HEK293 (cell line): ENCODE results near the gene MYOT.
A peak's percentile ranks its signal among the peaks of the same experiment; 100 is the strongest.

Experiments used
- CTCF ChIA-PET: fragments of 350-600 bp; formaldehyde crosslinking; extraction: SDS; loops from one replicate; lab custom pipeline; 2021; ENCODE audit warnings: antibody characterized with exemption; lab: Yijun Ruan, JAX
- POLR2A ChIA-PET: fragments of 300-600 bp; formaldehyde crosslinking; extraction: SDS; loops from one replicate; lab custom pipeline; 2020; ENCODE audit warnings: antibody characterized with exemption, inconsistent platforms; lab: Yijun Ruan, JAX
- H3K27ac ChIP-seq: fragments of 200-500 bp; sonication (Bioruptor generic); 2 replicates; pipeline ENCODE4 v1.5.1; 2014; ENCODE audit warnings: low read depth, low read length, control low read depth, inconsistent platforms; ENCODE audit errors: extremely low read depth
- H3K36me3 ChIP-seq, 2 experiments: fragments of 200-500 bp in 1 of 2; sonication (Bioruptor generic) in 1 of 2; 1 replicate in 1 of 2; 2 replicates in 1 of 2; pipeline ENCODE4 v1.5.1; 2014 to 2017; ENCODE audit warnings: inconsistent platforms in 2 of 2, low read length in 2 of 2; ENCODE audit not compliant: control insufficient read depth in 2 of 2, insufficient read depth in 1 of 2
- H3K4me1 ChIP-seq: fragments of 200-500 bp; sonication (Bioruptor generic); 2 replicates; pipeline ENCODE4 v1.5.1; 2014; ENCODE audit warnings: mild to moderate bottlenecking, low read length, inconsistent platforms; ENCODE audit not compliant: control insufficient read depth, insufficient read depth
- H3K4me3 ChIP-seq: 2 replicates; pipeline ENCODE4 v1.5.1; 2011; ENCODE audit warnings: low read depth, mild to moderate bottlenecking, control low read depth, low read length, moderate library complexity
- H3K9me3 ChIP-seq: fragments of 200-500 bp; sonication (Bioruptor generic); 2 replicates; pipeline ENCODE4 v1.5.1; 2014; ENCODE audit warnings: low read depth, low read length, inconsistent platforms; ENCODE audit not compliant: control insufficient read depth, insufficient read depth
- BCL11B ChIP-seq: fragments of 450-650 bp; formaldehyde crosslinking; IDR thresholded peaks from 2 replicates; pipeline ENCODE4 v1.5.1; 2016; ENCODE audit warnings: low read depth, missing biosample characterization, missing genetic modification characterization
- GLIS1 ChIP-seq: fragments of 450-650 bp; formaldehyde crosslinking; IDR thresholded peaks from 2 replicates; pipeline ENCODE4 v1.5.1; 2016; ENCODE audit warnings: missing biosample characterization, missing genetic modification characterization
- HOXA7 ChIP-seq: sonication (generic); formaldehyde crosslinking; IDR thresholded peaks from 2 replicates; pipeline ENCODE4 v1.8.1; 2022; ENCODE audit warnings: missing genetic modification reagents, borderline replicate concordance
- PRDM1 ChIP-seq: fragments of 450-650 bp; formaldehyde crosslinking; IDR thresholded peaks from 2 replicates; pipeline ENCODE4; 2016; ENCODE audit warnings: missing biosample characterization, missing genetic modification characterization
- SALL2 ChIP-seq: fragments of 450-650 bp; formaldehyde crosslinking; IDR thresholded peaks from 2 replicates; pipeline ENCODE4 v1.5.0; 2017; ENCODE audit warnings: missing biosample characterization, mild to moderate bottlenecking, missing genetic modification characterization, borderline replicate concordance
- SETDB1 ChIP-seq: IDR thresholded peaks from one replicate; pipeline ENCODE4 v1.6.1; 2017; ENCODE audit warnings: mild to moderate bottlenecking, low read length, moderate library complexity, mixed read lengths; ENCODE audit not compliant: insufficient read length
- WT1 ChIP-seq: fragments of 450-650 bp; formaldehyde crosslinking; IDR thresholded peaks from 2 replicates; pipeline ENCODE4 v1.5.1; 2016; ENCODE audit warnings: missing biosample characterization, missing genetic modification characterization
- ZBTB17 ChIP-seq: fragments of 450-650 bp; formaldehyde crosslinking; IDR thresholded peaks from 2 replicates; pipeline ENCODE4 v1.5.1; 2016; ENCODE audit warnings: missing biosample characterization, missing genetic modification characterization
- ZBTB48 ChIP-seq: fragments of 450-650 bp; formaldehyde crosslinking; IDR thresholded peaks from 2 replicates; pipeline ENCODE4 v1.5.1; 2016; ENCODE audit warnings: missing biosample characterization, missing genetic modification characterization
- ZEB2 ChIP-seq: fragments of 450-650 bp; formaldehyde crosslinking; IDR thresholded peaks from 2 replicates; pipeline ENCODE4 v1.5.1; 2016; ENCODE audit warnings: missing biosample characterization, missing genetic modification characterization
- ZFP3 ChIP-seq: fragments of 450-650 bp; formaldehyde crosslinking; IDR thresholded peaks from 2 replicates; pipeline ENCODE4 v1.5.1; 2016; ENCODE audit warnings: low read depth, missing biosample characterization, missing genetic modification characterization
- ZNF114 ChIP-seq: fragments of 450-650 bp; formaldehyde crosslinking; IDR thresholded peaks from 2 replicates; pipeline ENCODE4 v1.5.0; 2017; ENCODE audit warnings: missing biosample characterization, missing genetic modification characterization
- ZNF175 ChIP-seq: fragments of 450-650 bp; formaldehyde crosslinking; IDR thresholded peaks from 2 replicates; pipeline ENCODE4 v1.5.1; 2016; ENCODE audit warnings: missing biosample characterization, missing genetic modification characterization
- ZNF19 ChIP-seq: fragments of 450-650 bp; formaldehyde crosslinking; IDR thresholded peaks from 2 replicates; pipeline ENCODE4; 2016; ENCODE audit warnings: missing biosample characterization, missing genetic modification characterization, low read depth
- ZNF335 ChIP-seq: fragments of 450-650 bp; formaldehyde crosslinking; conservative IDR thresholded peaks from 2 replicates; pipeline ENCODE4 v1.5.1; 2016; ENCODE audit warnings: missing biosample characterization, missing genetic modification characterization
- ZNF37A ChIP-seq: fragments of 450-650 bp; IDR thresholded peaks from 2 replicates; pipeline ENCODE4 v1.5.1; 2018; ENCODE audit warnings: missing biosample characterization, missing genetic modification characterization
- ZNF391 ChIP-seq: fragments of 450-650 bp; formaldehyde crosslinking; IDR thresholded peaks from 2 replicates; pipeline ENCODE4 v1.5.1; 2016; ENCODE audit warnings: low read depth, missing biosample characterization, missing genetic modification characterization, borderline replicate concordance
- ZNF501 ChIP-seq: fragments of 450-650 bp; formaldehyde crosslinking; IDR thresholded peaks from 2 replicates; pipeline ENCODE4 v1.5.1; 2016; ENCODE audit warnings: missing biosample characterization, missing genetic modification characterization
- ZNF521 ChIP-seq: fragments of 450-650 bp; formaldehyde crosslinking; IDR thresholded peaks from 2 replicates; pipeline ENCODE4 v1.5.1; 2017; ENCODE audit warnings: missing biosample characterization, mild to moderate bottlenecking, missing genetic modification characterization
- ZNF529 ChIP-seq: fragments of 450-650 bp; formaldehyde crosslinking; IDR thresholded peaks from 2 replicates; pipeline ENCODE4 v1.5.1; 2017; ENCODE audit warnings: missing genetic modification characterization, missing biosample characterization; ENCODE audit not compliant: insufficient replicate concordance
- ZNF580 ChIP-seq: fragments of 450-650 bp; formaldehyde crosslinking; IDR thresholded peaks from 2 replicates; pipeline ENCODE4 v1.5.1; 2016; ENCODE audit warnings: missing biosample characterization, missing genetic modification characterization
- ZNF629 ChIP-seq: fragments of 450-650 bp; formaldehyde crosslinking; IDR thresholded peaks from 2 replicates; pipeline ENCODE4 v1.5.1; 2017; ENCODE audit warnings: missing biosample characterization, missing genetic modification characterization
- ZNF677 ChIP-seq: fragments of 450-650 bp; IDR thresholded peaks from 2 replicates; pipeline ENCODE4 v1.5.0; 2018; ENCODE audit warnings: missing biosample characterization, mild to moderate bottlenecking, missing genetic modification characterization, moderate library complexity
- ZNF747 ChIP-seq: fragments of 450-650 bp; formaldehyde crosslinking; IDR thresholded peaks from 2 replicates; pipeline ENCODE4 v1.5.1; 2016; ENCODE audit warnings: missing biosample characterization, missing genetic modification characterization
- ZNF768 ChIP-seq: fragments of 450-650 bp; formaldehyde crosslinking; IDR thresholded peaks from 2 replicates; pipeline ENCODE4 v1.5.1; 2018; ENCODE audit warnings: missing biosample characterization, mild to moderate bottlenecking, missing genetic modification characterization
- TF ChIP-seq, protein P1 (sequence below): fragments of 450-650 bp; formaldehyde crosslinking; IDR thresholded peaks from 2 replicates; pipeline ENCODE4 v1.5.0; 2017; ENCODE audit warnings: missing biosample characterization, missing genetic modification characterization, borderline replicate concordance
- TF ChIP-seq, protein P2 (sequence below): fragments of 450-650 bp; formaldehyde crosslinking; IDR thresholded peaks from 2 replicates; pipeline ENCODE4 v1.5.1; 2017; ENCODE audit warnings: missing biosample characterization, missing genetic modification characterization
- TF ChIP-seq, protein P3 (sequence below): fragments of 450-650 bp; formaldehyde crosslinking; IDR thresholded peaks from 2 replicates; pipeline ENCODE4 v1.5.1; 2016; ENCODE audit warnings: missing biosample characterization, missing genetic modification characterization
- TF ChIP-seq, protein P4 (sequence below): fragments of 450-650 bp; formaldehyde crosslinking; IDR thresholded peaks from 2 replicates; pipeline ENCODE4 v1.5.1; 2017; ENCODE audit warnings: missing biosample characterization, missing genetic modification characterization

MYOT gene

DNA sequence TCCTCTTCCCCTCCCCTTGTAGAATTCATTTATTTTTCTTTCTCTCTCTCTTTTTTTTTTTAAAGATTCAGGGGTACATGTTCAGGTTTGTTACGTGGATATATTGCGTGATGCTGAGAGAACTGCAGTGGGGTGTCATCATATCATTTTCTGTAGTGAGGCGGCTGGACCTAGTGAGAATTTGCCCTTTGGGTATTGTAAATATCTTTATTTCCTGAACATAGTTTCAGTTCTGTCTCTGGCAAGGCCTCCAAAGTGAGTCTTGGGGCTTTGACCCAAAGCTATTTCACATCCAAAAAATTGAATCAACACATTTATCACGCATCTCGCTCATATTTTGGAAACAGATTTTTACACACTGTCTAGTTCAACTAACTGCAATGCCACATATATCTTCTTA, 25.4 kb upstream of the MYOT start:
- Histone ChIP-seq H3K9me3 (no peaks in the 10 kb centered on the region), H3K27ac (no peak overlapping the region), H3K4me3 (no peak overlapping the region), H3K4me1 (peaks cover 15% of the 10 kb centered on the region), H3K36me3 (peaks cover 0 to 4% of the 10 kb centered on the region in 2 experiments; a peak in 1 of 3 replicates)
- CTCF ChIA-PET, result interaction anchor here (1.6 kb wide), 1 partner anchor 64 kb away, joined by 11 read pairs; no protein-coding TSS in a partner anchor
- POLR2A ChIA-PET, result no interaction called here
- TF ChIP-seq ZBTB48 (tag by site-specific recombination), result no peak
- no peak for TF ChIP-seq HOXA7 (CRISPR knock-in tag)
- no peak for TF ChIP-seq BCL11B (tag by site-specific recombination)
- TF ChIP-seq ZNF391 (tag by site-specific recombination), result no peak
- TF ChIP-seq ZNF677 (tag by site-specific recombination), result no peak
- TF ChIP-seq, protein P1, sequence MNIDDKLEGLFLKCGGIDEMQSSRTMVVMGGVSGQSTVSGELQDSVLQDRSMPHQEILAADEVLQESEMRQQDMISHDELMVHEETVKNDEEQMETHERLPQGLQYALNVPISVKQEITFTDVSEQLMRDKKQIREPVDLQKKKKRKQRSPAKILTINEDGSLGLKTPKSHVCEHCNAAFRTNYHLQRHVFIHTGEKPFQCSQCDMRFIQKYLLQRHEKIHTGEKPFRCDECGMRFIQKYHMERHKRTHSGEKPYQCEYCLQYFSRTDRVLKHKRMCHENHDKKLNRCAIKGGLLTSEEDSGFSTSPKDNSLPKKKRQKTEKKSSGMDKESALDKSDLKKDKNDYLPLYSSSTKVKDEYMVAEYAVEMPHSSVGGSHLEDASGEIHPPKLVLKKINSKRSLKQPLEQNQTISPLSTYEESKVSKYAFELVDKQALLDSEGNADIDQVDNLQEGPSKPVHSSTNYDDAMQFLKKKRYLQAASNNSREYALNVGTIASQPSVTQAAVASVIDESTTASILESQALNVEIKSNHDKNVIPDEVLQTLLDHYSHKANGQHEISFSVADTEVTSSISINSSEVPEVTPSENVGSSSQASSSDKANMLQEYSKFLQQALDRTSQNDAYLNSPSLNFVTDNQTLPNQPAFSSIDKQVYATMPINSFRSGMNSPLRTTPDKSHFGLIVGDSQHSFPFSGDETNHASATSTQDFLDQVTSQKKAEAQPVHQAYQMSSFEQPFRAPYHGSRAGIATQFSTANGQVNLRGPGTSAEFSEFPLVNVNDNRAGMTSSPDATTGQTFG (tag by site-specific recombination), result no peak
- TF ChIP-seq ZNF175 (tag by site-specific recombination), result no peak
- no peak for TF ChIP-seq ZNF114 (tag by site-specific recombination)
- no peak for TF ChIP-seq SETDB1
- TF ChIP-seq PRDM1 (tag by site-specific recombination), result no peak
- TF ChIP-seq, protein P2, sequence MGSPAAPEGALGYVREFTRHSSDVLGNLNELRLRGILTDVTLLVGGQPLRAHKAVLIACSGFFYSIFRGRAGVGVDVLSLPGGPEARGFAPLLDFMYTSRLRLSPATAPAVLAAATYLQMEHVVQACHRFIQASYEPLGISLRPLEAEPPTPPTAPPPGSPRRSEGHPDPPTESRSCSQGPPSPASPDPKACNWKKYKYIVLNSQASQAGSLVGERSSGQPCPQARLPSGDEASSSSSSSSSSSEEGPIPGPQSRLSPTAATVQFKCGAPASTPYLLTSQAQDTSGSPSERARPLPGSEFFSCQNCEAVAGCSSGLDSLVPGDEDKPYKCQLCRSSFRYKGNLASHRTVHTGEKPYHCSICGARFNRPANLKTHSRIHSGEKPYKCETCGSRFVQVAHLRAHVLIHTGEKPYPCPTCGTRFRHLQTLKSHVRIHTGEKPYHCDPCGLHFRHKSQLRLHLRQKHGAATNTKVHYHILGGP (tag by site-specific recombination), result no peak
- TF ChIP-seq ZNF529 (tag by site-specific recombination), result no peak

DNA sequence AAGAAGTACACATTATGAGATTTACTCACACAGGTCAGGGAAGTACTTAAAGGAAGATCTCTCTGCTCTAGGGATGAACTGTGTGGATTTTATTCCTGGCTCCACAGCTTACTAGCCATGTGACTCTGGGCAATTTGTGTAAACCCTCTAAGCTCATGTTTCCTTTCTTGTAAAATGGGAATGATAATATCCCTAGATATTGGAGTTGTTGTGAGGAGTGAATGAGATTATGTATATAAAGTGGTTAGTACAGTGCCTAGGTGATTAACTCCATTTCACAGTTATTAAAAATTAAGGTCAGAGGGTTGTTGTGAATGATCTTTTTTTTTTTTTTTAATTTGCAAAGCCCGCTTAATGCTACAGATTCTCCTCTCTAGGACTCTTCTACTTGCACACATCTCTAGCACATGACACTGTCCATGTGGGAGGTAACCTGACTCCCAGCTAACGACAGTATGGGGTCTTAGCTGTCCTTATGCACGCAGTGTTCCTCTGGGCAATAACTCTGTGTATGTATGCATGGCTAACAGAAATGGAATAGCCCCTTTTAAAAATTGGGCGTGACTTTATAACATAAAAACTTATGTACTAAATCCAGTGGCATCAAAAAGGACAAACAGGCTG, 23.9 kb upstream of the MYOT start:
- CTCF ChIA-PET, result interaction anchor here (0.6 kb wide), 1 partner anchor 1246 kb away, joined by 3 read pairs; no protein-coding TSS in a partner anchor
- no peak overlapping the region for H3K4me3 ChIP-seq
- TF ChIP-seq ZNF580 (tag by site-specific recombination) (0 out of 2 replicates have a peak, but pooled peaks have one; percentile 28), ZBTB17 (tag by site-specific recombination) (peak; percentile 33; the same call in 1 of the 2 replicates), ZNF768 (tag by site-specific recombination) (no peak), ZNF629 (no peak), PRDM1 (tag by site-specific recombination) (no peak), ZNF37A (tag by site-specific recombination) (no peak), ZNF501 (peak; percentile 67; the same call in 1 of the 2 replicates), WT1 (tag by site-specific recombination) (peak; percentile 72), ZNF335 (tag by site-specific recombination) (no peak), ZEB2 (no peak), ZFP3 (tag by site-specific recombination) (no peak), ZNF521 (tag by site-specific recombination) (no peak), ZNF747 (tag by site-specific recombination) (no peak), ZNF19 (tag by site-specific recombination) (no peak), SALL2 (no peak), GLIS1 (tag by site-specific recombination) (peak; percentile 90)
- TF ChIP-seq, protein P3, sequence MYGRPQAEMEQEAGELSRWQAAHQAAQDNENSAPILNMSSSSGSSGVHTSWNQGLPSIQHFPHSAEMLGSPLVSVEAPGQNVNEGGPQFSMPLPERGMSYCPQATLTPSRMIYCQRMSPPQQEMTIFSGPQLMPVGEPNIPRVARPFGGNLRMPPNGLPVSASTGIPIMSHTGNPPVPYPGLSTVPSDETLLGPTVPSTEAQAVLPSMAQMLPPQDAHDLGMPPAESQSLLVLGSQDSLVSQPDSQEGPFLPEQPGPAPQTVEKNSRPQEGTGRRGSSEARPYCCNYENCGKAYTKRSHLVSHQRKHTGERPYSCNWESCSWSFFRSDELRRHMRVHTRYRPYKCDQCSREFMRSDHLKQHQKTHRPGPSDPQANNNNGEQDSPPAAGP, result no peak
- TF ChIP-seq, protein P4, sequence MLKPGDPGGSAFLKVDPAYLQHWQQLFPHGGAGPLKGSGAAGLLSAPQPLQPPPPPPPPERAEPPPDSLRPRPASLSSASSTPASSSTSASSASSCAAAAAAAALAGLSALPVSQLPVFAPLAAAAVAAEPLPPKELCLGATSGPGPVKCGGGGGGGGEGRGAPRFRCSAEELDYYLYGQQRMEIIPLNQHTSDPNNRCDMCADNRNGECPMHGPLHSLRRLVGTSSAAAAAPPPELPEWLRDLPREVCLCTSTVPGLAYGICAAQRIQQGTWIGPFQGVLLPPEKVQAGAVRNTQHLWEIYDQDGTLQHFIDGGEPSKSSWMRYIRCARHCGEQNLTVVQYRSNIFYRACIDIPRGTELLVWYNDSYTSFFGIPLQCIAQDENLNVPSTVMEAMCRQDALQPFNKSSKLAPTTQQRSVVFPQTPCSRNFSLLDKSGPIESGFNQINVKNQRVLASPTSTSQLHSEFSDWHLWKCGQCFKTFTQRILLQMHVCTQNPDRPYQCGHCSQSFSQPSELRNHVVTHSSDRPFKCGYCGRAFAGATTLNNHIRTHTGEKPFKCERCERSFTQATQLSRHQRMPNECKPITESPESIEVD, result peak; percentile 52

More for the DNA sequence above, 23.9 kb upstream of the MYOT start:
- H3K36me3 ChIP-seq, result peaks cover 0 to 4% of the 10 kb centered on the region in 2 experiments; a peak in 1 of 3 replicates
- H3K9me3 ChIP-seq, result no peaks in the 10 kb centered on the region
- peaks cover 6% of the 10 kb centered on the region; the same call in 1 of the 2 replicates for H3K4me1 ChIP-seq
- H3K27ac ChIP-seq, result no peak overlapping the region
- POLR2A ChIA-PET, result interaction anchor here (0.6 to 0.7 kb wide), 2 partner anchors 10 to 101 kb away, joined by 4 to 5 read pairs; no protein-coding TSS in a partner anchor
